Neural crest cell (in vitro differentiated cells): ENCODE measurements around the gene ERFL. TPM values are rescaled to one million over a fixed set of nuclear protein-coding genes. Genes with fewer than 3 reads are reported as not detected.

ENCODE experiments used
- DNase-seq: peaks from one replicate; pipeline ENCODE4 v3.0.0; 2021; ENCODE audit warnings: low read depth, mixed read lengths, low spot score
- H3K27ac Mint-ChIP-seq: one replicate; pipeline ENCODE4 v1.8.0; 2021; ENCODE audit warnings: mild to moderate bottlenecking, mixed read lengths; ENCODE audit not compliant: unreplicated experiment
- H3K27me3 Mint-ChIP-seq: 2 replicates; pipeline ENCODE4 v1.8.0; 2021; ENCODE audit warnings: low read depth, mild to moderate bottlenecking, mixed read lengths
- H3K36me3 Mint-ChIP-seq: 2 replicates; pipeline ENCODE4 v1.8.0; 2021; ENCODE audit warnings: low read depth, mild to moderate bottlenecking, mixed read lengths
- H3K4me1 Mint-ChIP-seq: 2 replicates; pipeline ENCODE4 v1.8.0; 2021; ENCODE audit warnings: mixed read lengths
- H3K4me3 Mint-ChIP-seq: one replicate; pipeline ENCODE4 v1.8.0; 2021; ENCODE audit warnings: mild to moderate bottlenecking, mixed read lengths
- H3K9me3 Mint-ChIP-seq: 2 replicates; pipeline ENCODE4 v1.8.0; 2021; ENCODE audit warnings: mixed read lengths
- CTCF ChIP-seq: fragments of 200-600 bp; sonication (generic); conservative IDR thresholded peaks from 2 replicates; pipeline ENCODE4 v1.5.0; 2021; ENCODE audit warnings: antibody characterized with exemption, mild to moderate bottlenecking
- total RNA-seq: library from RNA; stranded (reverse); gene quantifications from 2 replicates; pipeline ENCODE4 v1.2.1, GENCODE V29; 2021

The ERFL gene
- total RNA-seq, 1 donor from 2014 or later, result 0.12 TPM

GRCh38 chr19:41958367-41959055 lies 30.3 kb upstream of the ERFL start:
- Mint-ChIP-seq H3K4me1 (peaks cover 20% of the 10 kb centered on the region), H3K4me3 (peak overlapping the region; percentile 91), H3K27me3 (no peaks in the 10 kb centered on the region), H3K9me3 (no peaks in the 10 kb centered on the region), H3K27ac (peak overlapping the region; percentile 35), H3K36me3 (no peaks in the 10 kb centered on the region)
- TF ChIP-seq CTCF, result no peak
- DNase-seq, result peak; percentile 65

- H3K27ac Mint-ChIP-seq, result no peak overlapping the region
- H3K4me3 Mint-ChIP-seq, result peak overlapping the region; percentile 91
- peaks cover 20% of the 10 kb centered on the region for H3K4me1 Mint-ChIP-seq
- peak; percentile 54 for DNase-seq
- no peaks in the 10 kb centered on the region for H3K9me3 Mint-ChIP-seq
- H3K36me3 Mint-ChIP-seq, result no peaks in the 10 kb centered on the region
- H3K27me3 Mint-ChIP-seq, result no peaks in the 10 kb centered on the region
- peak; percentile 82 for TF ChIP-seq CTCF
These were observed 29.7 kb upstream of the ERFL start for GRCh38 chr19:41957838-41958366.

GRCh38 chr19:41957161-41957837 lies 29.1 kb upstream of the ERFL start:
- H3K27me3 Mint-ChIP-seq, result no peaks in the 10 kb centered on the region
- no peaks in the 10 kb centered on the region for H3K9me3 Mint-ChIP-seq
- no peaks in the 10 kb centered on the region for H3K36me3 Mint-ChIP-seq
- H3K4me3 Mint-ChIP-seq, result peak overlapping the region; percentile 91
- no peak for TF ChIP-seq CTCF
- peak overlapping the region; percentile 4 for H3K27ac Mint-ChIP-seq
- DNase-seq, result no peak
- H3K4me1 Mint-ChIP-seq, result peaks cover 20% of the 10 kb centered on the region

GRCh38 chr19:41956621-41957020 lies 28.4 kb upstream of the ERFL start:
- no peaks in the 10 kb centered on the region for H3K36me3 Mint-ChIP-seq
- no peak for TF ChIP-seq CTCF
- peaks cover 23% of the 10 kb centered on the region for H3K4me1 Mint-ChIP-seq
- no peaks in the 10 kb centered on the region for H3K27me3 Mint-ChIP-seq
- peak overlapping the region; percentile 61 for H3K4me3 Mint-ChIP-seq
- no peak overlapping the region for H3K27ac Mint-ChIP-seq
- H3K9me3 Mint-ChIP-seq, result no peaks in the 10 kb centered on the region
- no peak for DNase-seq

- H3K27ac Mint-ChIP-seq, result no peak overlapping the region
- peaks cover 23% of the 10 kb centered on the region for H3K4me1 Mint-ChIP-seq
These were observed 27.3 kb upstream of the ERFL start for GRCh38 chr19:41955521-41955920.

More at GRCh38 chr19:41955521-41955920, 27.3 kb upstream of the ERFL start:
- no peak for TF ChIP-seq CTCF
- no peaks in the 10 kb centered on the region for H3K36me3 Mint-ChIP-seq
- no peak overlapping the region for H3K4me3 Mint-ChIP-seq
- H3K27me3 Mint-ChIP-seq, result no peaks in the 10 kb centered on the region
- no peaks in the 10 kb centered on the region for H3K9me3 Mint-ChIP-seq
- no peak for DNase-seq
